BE2C (cell line): ENCODE data around the gene NOX5.
A peak's percentile ranks its signal among the peaks of the same experiment; 100 is the strongest.

ENCODE experiments used
- DNase-seq: peaks from one replicate; pipeline ENCODE4 v3.0.0-alpha.2; 2020
- H3K27me3 ChIP-seq: fragments of 250-450 bp; sonication (Bioruptor Pico); 2 replicates; pipeline ENCODE4 v1.5.1; 2020; ENCODE audit warnings: mild to moderate bottlenecking
- H3K36me3 ChIP-seq: fragments of 250-450 bp; sonication (Bioruptor Pico); 2 replicates; pipeline ENCODE4 v1.5.1; 2020; ENCODE audit warnings: mild to moderate bottlenecking
- H3K4me1 ChIP-seq: fragments of 250-450 bp; sonication (Bioruptor Pico); 2 replicates; pipeline ENCODE4 v1.5.1; 2020
- H3K4me3 ChIP-seq: 2 replicates; pipeline ENCODE4 v1.5.1; 2011; ENCODE audit warnings: low read depth, low read length
- H3K9me3 ChIP-seq: fragments of 250-450 bp; sonication (Bioruptor Pico); 2 replicates; pipeline ENCODE4 v1.5.1; 2020
- TF ChIP-seq, protein P1 (sequence below): IDR thresholded peaks from 2 replicates; pipeline ENCODE4 v1.5.1; 2012; ENCODE audit warnings: mild to moderate bottlenecking, low read depth, low read length

The NOX5 gene

DNA sequence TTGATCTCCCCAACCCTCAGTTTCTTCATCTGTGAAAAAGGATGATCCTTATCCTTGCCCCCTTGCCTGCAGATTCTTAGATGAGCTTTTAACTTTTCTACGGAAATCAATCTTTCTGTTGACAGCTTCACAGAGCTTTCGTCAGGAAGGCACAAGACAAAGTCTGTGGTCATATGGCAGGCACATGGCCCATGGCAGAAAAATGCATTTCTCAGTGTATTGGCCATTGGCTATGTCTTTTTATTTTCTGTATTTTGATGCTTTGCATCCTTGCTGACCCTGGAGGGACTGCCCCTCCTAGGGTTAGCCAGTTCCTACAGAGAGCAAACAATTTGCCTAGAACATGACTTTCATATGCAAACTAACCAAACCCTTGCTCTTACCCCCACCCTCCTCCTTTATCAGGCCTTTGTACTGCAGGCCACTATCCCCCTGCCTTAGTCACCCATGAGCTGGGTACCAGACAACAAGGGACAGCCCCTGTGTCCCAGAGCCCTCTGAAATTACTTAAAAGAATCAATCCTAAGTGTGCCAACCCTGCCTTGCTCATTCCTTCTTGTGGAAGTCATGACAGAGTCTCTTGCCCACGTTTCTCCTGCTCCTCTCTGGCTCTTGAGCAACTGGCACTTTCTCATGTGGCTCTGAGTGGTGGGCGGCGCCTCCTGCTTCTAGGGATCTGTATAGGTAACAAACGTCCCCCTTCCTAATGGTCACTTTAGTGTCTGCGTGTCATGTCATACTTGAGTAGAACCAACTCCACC lies 24.1 kb upstream of the NOX5 start:
- Histone ChIP-seq H3K9me3 (no peaks in the 10 kb centered on the region), H3K36me3 (no peaks in the 10 kb centered on the region), H3K4me3 (no peak overlapping the region), H3K4me1 (peaks cover 23% of the 10 kb centered on the region), H3K27me3 (no peaks in the 10 kb centered on the region)
- TF ChIP-seq, protein P1, sequence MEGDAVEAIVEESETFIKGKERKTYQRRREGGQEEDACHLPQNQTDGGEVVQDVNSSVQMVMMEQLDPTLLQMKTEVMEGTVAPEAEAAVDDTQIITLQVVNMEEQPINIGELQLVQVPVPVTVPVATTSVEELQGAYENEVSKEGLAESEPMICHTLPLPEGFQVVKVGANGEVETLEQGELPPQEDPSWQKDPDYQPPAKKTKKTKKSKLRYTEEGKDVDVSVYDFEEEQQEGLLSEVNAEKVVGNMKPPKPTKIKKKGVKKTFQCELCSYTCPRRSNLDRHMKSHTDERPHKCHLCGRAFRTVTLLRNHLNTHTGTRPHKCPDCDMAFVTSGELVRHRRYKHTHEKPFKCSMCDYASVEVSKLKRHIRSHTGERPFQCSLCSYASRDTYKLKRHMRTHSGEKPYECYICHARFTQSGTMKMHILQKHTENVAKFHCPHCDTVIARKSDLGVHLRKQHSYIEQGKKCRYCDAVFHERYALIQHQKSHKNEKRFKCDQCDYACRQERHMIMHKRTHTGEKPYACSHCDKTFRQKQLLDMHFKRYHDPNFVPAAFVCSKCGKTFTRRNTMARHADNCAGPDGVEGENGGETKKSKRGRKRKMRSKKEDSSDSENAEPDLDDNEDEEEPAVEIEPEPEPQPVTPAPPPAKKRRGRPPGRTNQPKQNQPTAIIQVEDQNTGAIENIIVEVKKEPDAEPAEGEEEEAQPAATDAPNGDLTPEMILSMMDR = no peak
- DNase-seq = no peak

DNA sequence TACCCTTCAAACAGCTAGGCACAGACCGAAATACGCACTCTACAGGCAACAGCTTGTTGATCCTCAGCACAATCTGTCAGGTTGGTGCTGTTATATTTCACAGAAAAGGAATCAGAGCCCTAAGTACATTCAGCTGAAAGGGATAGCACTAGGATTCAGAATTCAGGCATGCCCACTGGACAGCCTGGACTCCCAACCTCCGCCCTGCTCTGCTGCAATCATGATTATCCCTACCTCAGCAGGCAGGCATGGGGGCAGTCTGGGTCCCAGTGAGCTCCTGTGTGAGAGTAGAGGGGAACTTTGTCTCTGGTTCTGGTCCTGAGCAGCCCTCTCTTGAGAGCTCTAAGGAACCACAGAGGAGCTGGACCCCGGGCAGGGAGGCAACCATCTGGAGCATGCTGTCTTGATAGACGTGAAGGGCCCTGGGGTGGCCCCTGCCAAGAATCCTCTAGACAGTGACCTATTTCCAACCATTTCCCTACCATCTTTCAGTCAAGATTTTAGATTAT lies 23.4 kb upstream of the NOX5 start:
- no peak overlapping the region for H3K4me3 ChIP-seq
- H3K27me3 ChIP-seq = no peaks in the 10 kb centered on the region
- no peaks in the 10 kb centered on the region for H3K36me3 ChIP-seq
- H3K4me1 ChIP-seq = peaks cover 23% of the 10 kb centered on the region
- H3K9me3 ChIP-seq = no peaks in the 10 kb centered on the region
- DNase-seq = no peak
- TF ChIP-seq, protein P1 = no peak

DNA sequence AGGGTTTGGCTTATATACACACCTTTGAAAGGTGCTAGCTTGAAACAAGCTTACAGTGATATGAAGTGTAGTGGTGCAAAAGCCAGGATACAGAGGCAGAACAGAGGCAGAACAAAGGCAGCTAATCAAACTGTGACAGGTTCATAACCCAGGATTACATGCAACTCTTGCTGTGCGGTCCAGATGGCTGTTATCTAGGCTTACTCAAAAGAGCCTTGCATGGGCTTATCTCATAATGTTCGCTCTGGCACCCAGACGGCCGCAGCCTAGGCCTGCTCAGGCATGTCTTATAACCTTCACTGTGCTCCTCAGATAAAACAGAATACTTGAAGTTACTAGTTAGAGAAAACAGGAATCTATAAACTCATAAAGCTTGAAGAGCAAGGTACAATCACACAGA lies 22.8 kb upstream of the NOX5 start:
- TF ChIP-seq, protein P1 = no peak
- DNase-seq = peak; percentile 80
- H3K9me3 ChIP-seq = no peaks in the 10 kb centered on the region
- H3K27me3 ChIP-seq = no peaks in the 10 kb centered on the region
- no peaks in the 10 kb centered on the region for H3K36me3 ChIP-seq
- no peak overlapping the region for H3K4me3 ChIP-seq
- H3K4me1 ChIP-seq = peaks cover 23% of the 10 kb centered on the region

GRCh38 chr15:68992696-68993095 lies 21.8 kb upstream of the NOX5 start:
- DNase-seq = no peak

DNA sequence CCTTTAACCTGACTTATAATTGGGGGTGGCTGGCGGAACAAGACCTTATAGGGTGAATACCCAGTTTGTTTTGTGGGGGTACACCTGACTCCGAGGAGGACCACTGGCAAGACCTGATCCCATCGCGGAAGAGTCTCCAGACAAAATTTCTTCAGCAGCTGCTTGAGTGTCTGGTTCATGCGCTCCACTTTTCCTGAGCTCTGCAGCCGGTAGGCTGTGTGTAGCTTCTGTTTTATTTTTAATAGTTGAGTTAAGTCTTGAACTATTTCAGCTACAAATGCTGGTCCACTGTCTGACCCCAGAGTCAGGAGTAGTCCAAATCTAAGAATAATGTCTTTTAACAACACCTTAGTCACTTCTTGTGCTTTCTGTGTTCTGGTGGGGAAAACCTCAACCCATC lies 21.2 kb upstream of the NOX5 start:
- no peak overlapping the region for H3K4me3 ChIP-seq
- no peaks in the 10 kb centered on the region for H3K9me3 ChIP-seq
- TF ChIP-seq, protein P1 = no peak
- no peaks in the 10 kb centered on the region for H3K36me3 ChIP-seq
- DNase-seq = no peak
- no peaks in the 10 kb centered on the region for H3K27me3 ChIP-seq
- H3K4me1 ChIP-seq = peaks cover 27% of the 10 kb centered on the region

More at GRCh38 chr15:68992696-68993095, 21.8 kb upstream of the NOX5 start:
- Histone ChIP-seq H3K36me3 (no peaks in the 10 kb centered on the region), H3K4me1 (peaks cover 23% of the 10 kb centered on the region), H3K27me3 (no peaks in the 10 kb centered on the region), H3K9me3 (no peaks in the 10 kb centered on the region), H3K4me3 (no peak overlapping the region)
- TF ChIP-seq, protein P1 = no peak

DNA sequence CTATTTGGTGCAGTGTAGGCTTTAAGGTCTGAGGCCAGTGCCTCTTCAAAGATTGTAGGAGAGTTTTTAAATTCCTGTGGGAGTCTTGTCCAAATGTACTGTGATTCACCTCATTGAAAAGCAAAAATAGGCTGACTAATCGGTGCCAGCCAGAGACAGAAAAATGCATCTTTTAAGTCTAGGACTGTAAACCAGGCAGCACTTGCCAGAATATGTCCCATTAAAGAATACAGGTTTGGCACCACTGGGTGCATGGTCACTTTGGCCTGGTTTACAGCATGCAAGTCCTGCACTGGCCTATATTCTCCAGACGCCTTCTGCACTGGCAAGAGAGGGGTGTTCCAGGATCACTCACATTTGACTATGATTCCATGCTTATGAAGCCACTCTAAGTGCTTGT lies 20.3 kb upstream of the NOX5 start:
- H3K9me3 ChIP-seq = no peaks in the 10 kb centered on the region
- H3K27me3 ChIP-seq = no peaks in the 10 kb centered on the region
- no peaks in the 10 kb centered on the region for H3K36me3 ChIP-seq
- no peak for DNase-seq
- no peak overlapping the region for H3K4me3 ChIP-seq
- TF ChIP-seq, protein P1 = no peak
- peaks cover 27% of the 10 kb centered on the region for H3K4me1 ChIP-seq
